Neuron (in vitro differentiated cells): ENCODE results near the gene CD8B.

Experiments used
- H2AFZ ChIP-seq: one replicate; pipeline ENCODE4 v1.6.1; 2013; ENCODE audit warnings: low read depth, mild to moderate bottlenecking, inconsistent platforms, low read length, moderate library complexity
- H3K27me3 ChIP-seq: one replicate; pipeline ENCODE4 v1.6.1; 2013; ENCODE audit warnings: low read length; ENCODE audit not compliant: insufficient read depth
- H3K36me3 ChIP-seq: one replicate; pipeline ENCODE4 v1.6.1; 2013; ENCODE audit warnings: low read length; ENCODE audit not compliant: insufficient read depth
- H3K4me1 ChIP-seq: one replicate; pipeline ENCODE4 v1.6.1; 2013; ENCODE audit warnings: low read length; ENCODE audit not compliant: insufficient read depth
- H3K4me3 ChIP-seq: 2 replicates; pipeline ENCODE4 v1.5.1; 2013; ENCODE audit warnings: mild to moderate bottlenecking, low read length, moderate library complexity
- H3K9me3 ChIP-seq: one replicate; pipeline ENCODE4 v1.6.1; 2013; ENCODE audit warnings: low read length

Gene CD8B

GRCh38 chr2:86807133-86807467 is 54.6 kb downstream of the CD8B start:
- H3K27me3 ChIP-seq = peaks cover 15% of the 10 kb centered on the region
- H3K36me3 ChIP-seq = no peaks in the 10 kb centered on the region
- H3K4me1 ChIP-seq = peaks cover 3% of the 10 kb centered on the region
- H2AFZ ChIP-seq = peak overlapping the region; percentile 73
- no peaks in the 10 kb centered on the region for H3K9me3 ChIP-seq
- H3K4me3 ChIP-seq = peak overlapping the region; percentile 43

- Histone ChIP-seq H3K27me3 (peaks cover 15% of the 10 kb centered on the region), H3K4me3 (no peak overlapping the region), H2AFZ (no peak overlapping the region), H3K4me1 (peaks cover 3% of the 10 kb centered on the region), H3K36me3 (no peaks in the 10 kb centered on the region), H3K9me3 (no peaks in the 10 kb centered on the region)
Measured at GRCh38 chr2:86806059-86806857, 55.4 kb downstream of the CD8B start.

GRCh38 chr2:86800856-86801567 is 60.7 kb downstream of the CD8B start:
- no peaks in the 10 kb centered on the region for H3K4me1 ChIP-seq
- H3K4me3 ChIP-seq = no peak overlapping the region
- H2AFZ ChIP-seq = no peak overlapping the region
- no peaks in the 10 kb centered on the region for H3K36me3 ChIP-seq
- H3K9me3 ChIP-seq = peaks cover 10% of the 10 kb centered on the region
- H3K27me3 ChIP-seq = peaks cover 13% of the 10 kb centered on the region

- no peak overlapping the region for H3K4me3 ChIP-seq
- no peak overlapping the region for H2AFZ ChIP-seq
- H3K27me3 ChIP-seq = peaks cover 57% of the 10 kb centered on the region
- H3K36me3 ChIP-seq = no peaks in the 10 kb centered on the region
- H3K9me3 ChIP-seq = peaks cover 10% of the 10 kb centered on the region
- H3K4me1 ChIP-seq = peaks cover 4% of the 10 kb centered on the region
Measured at GRCh38 chr2:86794861-86795260, 66.8 kb downstream of the CD8B start.

GRCh38 chr2:86793752-86794151 is 67.9 kb downstream of the CD8B start:
- Histone ChIP-seq H2AFZ (no peak overlapping the region), H3K36me3 (no peaks in the 10 kb centered on the region), H3K4me1 (peaks cover 4% of the 10 kb centered on the region), H3K9me3 (peaks cover 10% of the 10 kb centered on the region), H3K27me3 (peaks cover 69% of the 10 kb centered on the region), H3K4me3 (no peak overlapping the region)

GRCh38 chr2:86791573-86791972 is 70.1 kb downstream of the CD8B start:
- Histone ChIP-seq H3K4me3 (no peak overlapping the region), H3K4me1 (peaks cover 4% of the 10 kb centered on the region), H3K36me3 (no peaks in the 10 kb centered on the region), H3K27me3 (peaks cover 78% of the 10 kb centered on the region), H3K9me3 (peaks cover 2% of the 10 kb centered on the region), H2AFZ (no peak overlapping the region)

- Histone ChIP-seq H3K4me3 (no peak within 1 kb of the TSS), H3K9me3 (no peaks in the 10 kb centered on the region), H3K27me3 (peaks cover 83% of the 10 kb centered on the region), H3K36me3 (no peaks in the 10 kb centered on the region), H2AFZ (no peak within 1 kb of the TSS), H3K4me1 (peaks cover 4% of the 10 kb centered on the region)
Measured at GRCh38 chr2:86790676-86791572, 70.8 kb downstream of the CD8B start, which contains the start of gene CD8A. Gene CD8A (minus strand): TSS chr2:86790913. CDS start chr2:86790825, 88 bp downstream.

GRCh38 chr2:86790134-86790675 is 71.5 kb downstream of the CD8B start:
- Histone ChIP-seq H3K27me3 (peaks cover 87% of the 10 kb centered on the region), H3K36me3 (no peaks in the 10 kb centered on the region), H3K4me3 (no peak overlapping the region), H3K9me3 (no peaks in the 10 kb centered on the region), H2AFZ (no peak overlapping the region), H3K4me1 (peaks cover 4% of the 10 kb centered on the region)

- Histone ChIP-seq H3K36me3 (no peaks in the 10 kb centered on the region), H3K9me3 (no peaks in the 10 kb centered on the region), H3K4me1 (peaks cover 4% of the 10 kb centered on the region), H2AFZ (no peak overlapping the region), H3K27me3 (peaks cover 82% of the 10 kb centered on the region), H3K4me3 (no peak overlapping the region)
Measured at GRCh38 chr2:86789687-86790133, 72.0 kb downstream of the CD8B start.

GRCh38 chr2:86788881-86789686 is 72.6 kb downstream of the CD8B start:
- H3K9me3 ChIP-seq = no peaks in the 10 kb centered on the region
- peaks cover 79% of the 10 kb centered on the region for H3K27me3 ChIP-seq
- H2AFZ ChIP-seq = peak overlapping the region; percentile 85
- H3K4me1 ChIP-seq = peaks cover 4% of the 10 kb centered on the region
- H3K36me3 ChIP-seq = no peaks in the 10 kb centered on the region
- no peak overlapping the region for H3K4me3 ChIP-seq

GRCh38 chr2:86788165-86788564 is 73.5 kb downstream of the CD8B start:
- peaks cover 78% of the 10 kb centered on the region for H3K27me3 ChIP-seq
- H3K4me1 ChIP-seq = peaks cover 4% of the 10 kb centered on the region
- no peaks in the 10 kb centered on the region for H3K9me3 ChIP-seq
- no peaks in the 10 kb centered on the region for H3K36me3 ChIP-seq
- H2AFZ ChIP-seq = no peak overlapping the region
- H3K4me3 ChIP-seq = no peak overlapping the region

GRCh38 chr2:86787736-86788135 is 74.0 kb downstream of the CD8B start:
- no peaks in the 10 kb centered on the region for H3K36me3 ChIP-seq
- no peak overlapping the region for H2AFZ ChIP-seq
- H3K27me3 ChIP-seq = peaks cover 74% of the 10 kb centered on the region
- no peaks in the 10 kb centered on the region for H3K9me3 ChIP-seq
- H3K4me1 ChIP-seq = peaks cover 4% of the 10 kb centered on the region
- H3K4me3 ChIP-seq = no peak overlapping the region
